Measurements from ENCODE around the gene UNC5B.

DNA sequence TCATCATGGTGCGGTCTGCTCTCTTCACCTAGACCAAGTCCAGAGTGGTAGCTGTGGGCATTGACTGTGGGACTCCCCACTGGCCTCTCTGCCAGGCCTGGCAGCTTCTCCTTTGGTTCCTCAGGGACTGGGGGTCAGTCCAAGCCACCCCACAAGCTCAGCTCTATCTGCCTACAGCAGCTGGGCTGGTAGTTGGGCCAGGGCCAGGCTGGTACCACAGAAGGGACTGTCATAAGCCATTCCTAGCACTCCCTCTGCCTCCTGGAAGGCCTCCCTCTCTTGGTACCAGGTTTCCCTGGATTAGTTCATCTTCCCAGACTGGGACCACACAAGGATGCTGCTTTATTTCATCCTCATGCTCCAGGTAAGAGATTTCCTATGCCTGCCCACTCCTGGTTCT, 24.2 kb upstream of the UNC5B start:
- TF ChIP-seq POLR2A (IDR thresholded peaks at IDR 0.05) (no peak), POLR2AphosphoS5 (IDR thresholded peaks at IDR 0.05) (no peak)
- TF ChIP-seq, protein P1, sequence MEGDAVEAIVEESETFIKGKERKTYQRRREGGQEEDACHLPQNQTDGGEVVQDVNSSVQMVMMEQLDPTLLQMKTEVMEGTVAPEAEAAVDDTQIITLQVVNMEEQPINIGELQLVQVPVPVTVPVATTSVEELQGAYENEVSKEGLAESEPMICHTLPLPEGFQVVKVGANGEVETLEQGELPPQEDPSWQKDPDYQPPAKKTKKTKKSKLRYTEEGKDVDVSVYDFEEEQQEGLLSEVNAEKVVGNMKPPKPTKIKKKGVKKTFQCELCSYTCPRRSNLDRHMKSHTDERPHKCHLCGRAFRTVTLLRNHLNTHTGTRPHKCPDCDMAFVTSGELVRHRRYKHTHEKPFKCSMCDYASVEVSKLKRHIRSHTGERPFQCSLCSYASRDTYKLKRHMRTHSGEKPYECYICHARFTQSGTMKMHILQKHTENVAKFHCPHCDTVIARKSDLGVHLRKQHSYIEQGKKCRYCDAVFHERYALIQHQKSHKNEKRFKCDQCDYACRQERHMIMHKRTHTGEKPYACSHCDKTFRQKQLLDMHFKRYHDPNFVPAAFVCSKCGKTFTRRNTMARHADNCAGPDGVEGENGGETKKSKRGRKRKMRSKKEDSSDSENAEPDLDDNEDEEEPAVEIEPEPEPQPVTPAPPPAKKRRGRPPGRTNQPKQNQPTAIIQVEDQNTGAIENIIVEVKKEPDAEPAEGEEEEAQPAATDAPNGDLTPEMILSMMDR (IDR thresholded peaks at IDR 0.05), result no peak

All from sigmoid colon (tissue), 4 donors.